ENCODE results near the gene ARL8B. TPM values are rescaled to one million over a fixed set of nuclear protein-coding genes. Genes with fewer than 3 reads are reported as not detected.

The ARL8B gene
- polyA plus RNA-seq, 1 donor (not counting 4 experiments of a cell fraction or from before 2014, with no cell fraction given): 102 TPM

- DNase-seq (ENCODE audit: low read depth, low spot score) (no peak), FAIRE-seq (no peak)
- H3K4me1 ChIP-seq (ENCODE audit: control insufficient read depth, extremely low read depth, insufficient read depth, low read length): peaks cover 24% of the 10 kb centered on the region
- H4K20me1 ChIP-seq (ENCODE audit: control insufficient read depth, extremely low read depth, insufficient read depth, low read length): peaks cover 10% of the 10 kb centered on the region
- no peak overlapping the region for H3K4me2 ChIP-seq (ENCODE audit: control insufficient read depth, extremely low read depth, insufficient read depth, low read depth, low read length)
- no peaks in the 10 kb centered on the region for H3K9me1 ChIP-seq (ENCODE audit: control insufficient read depth, extremely low read depth, insufficient read depth, low read length)
- no peaks in the 10 kb centered on the region for H3K9me3 ChIP-seq (ENCODE audit: control insufficient read depth, low read depth, low read length)
- H3K4me3 ChIP-seq (ENCODE audit: control insufficient read depth in 2 of 3, extremely low read depth in 1 of 3, insufficient read depth in 2 of 3, low read depth in 1 of 3, low read length in 3 of 3): no peak overlapping the region
- H3K27ac ChIP-seq (ENCODE audit: control insufficient read depth, insufficient read depth, low read length): no peak overlapping the region
- dilution Hi-C loops (cut with MboI; ENCODE audit: extremely low pct_ligation_motif_present, low sequenced_read_pairs): loop anchor here (5.0 kb wide), 1 partner anchor 41 kb away; no protein-coding TSS in a partner anchor
- H3K9ac ChIP-seq (ENCODE audit: control insufficient read depth, extremely low read depth, insufficient read depth, low read length): no peak overlapping the region
- no peak for TF ChIP-seq CTCF (optimal IDR thresholded peaks at IDR 0.05 in 1 of 3, IDR thresholded peaks at IDR 0.05 in 1 of 3, conservative IDR thresholded peaks at IDR 0.05 in 1 of 3; ENCODE audit: extremely low read depth in 1 of 3, insufficient read depth in 2 of 3, low read length in 3 of 3)
- no peak for TF ChIP-seq EZH2 (IDR thresholded peaks at IDR 0.05; ENCODE audit: low read length)
- no peak overlapping the region for H2AFZ ChIP-seq (ENCODE audit: control insufficient read depth, low read length)
- peaks cover 100% of the 10 kb centered on the region for H3K79me2 ChIP-seq (ENCODE audit: control insufficient read depth, insufficient read depth, low read length)
- H3K27me3 ChIP-seq (ENCODE audit: control insufficient read depth, extremely low read depth, insufficient read depth, low read length): no peaks in the 10 kb centered on the region
- no peaks in the 10 kb centered on the region for H3K36me3 ChIP-seq (ENCODE audit: control insufficient read depth in 2 of 2, extremely low read depth in 1 of 2, insufficient read depth in 2 of 2, low read length in 2 of 2)
These were observed 21.4 kb downstream of the ARL8B start for GRCh38 chr3:5143464-5143863.

- no peak for TF ChIP-seq EZH2 (IDR thresholded peaks at IDR 0.05; ENCODE audit: low read length)
- TF ChIP-seq CTCF (optimal IDR thresholded peaks at IDR 0.05 in 1 of 3, IDR thresholded peaks at IDR 0.05 in 1 of 3, conservative IDR thresholded peaks at IDR 0.05 in 1 of 3; ENCODE audit: extremely low read depth in 1 of 3, insufficient read depth in 2 of 3, low read length in 3 of 3): no peak
- Histone ChIP-seq H3K27ac (ENCODE audit: control insufficient read depth, insufficient read depth, low read length) (no peak overlapping the region), H3K27me3 (ENCODE audit: control insufficient read depth, extremely low read depth, insufficient read depth, low read length) (no peaks in the 10 kb centered on the region), H3K79me2 (ENCODE audit: control insufficient read depth, insufficient read depth, low read length) (peaks cover 100% of the 10 kb centered on the region), H2AFZ (ENCODE audit: control insufficient read depth, low read length) (no peak overlapping the region), H3K4me3 (ENCODE audit: control insufficient read depth in 2 of 3, extremely low read depth in 1 of 3, insufficient read depth in 2 of 3, low read depth in 1 of 3, low read length in 3 of 3) (no peak overlapping the region), H3K9me3 (ENCODE audit: control insufficient read depth, low read depth, low read length) (no peaks in the 10 kb centered on the region), H3K36me3 (ENCODE audit: control insufficient read depth in 2 of 2, extremely low read depth in 1 of 2, insufficient read depth in 2 of 2, low read length in 2 of 2) (peaks cover 0 to 2% of the 10 kb centered on the region in 2 experiments), H3K4me1 (ENCODE audit: control insufficient read depth, extremely low read depth, insufficient read depth, low read length) (peaks cover 15% of the 10 kb centered on the region), H3K4me2 (ENCODE audit: control insufficient read depth, extremely low read depth, insufficient read depth, low read depth, low read length) (no peak overlapping the region), H4K20me1 (ENCODE audit: control insufficient read depth, extremely low read depth, insufficient read depth, low read length) (peaks cover 10% of the 10 kb centered on the region), H3K9me1 (ENCODE audit: control insufficient read depth, extremely low read depth, insufficient read depth, low read length) (no peaks in the 10 kb centered on the region), H3K9ac (ENCODE audit: control insufficient read depth, extremely low read depth, insufficient read depth, low read length) (no peak overlapping the region)
- no peak for DNase-seq (ENCODE audit: low read depth, low spot score)
- FAIRE-seq: no peak
- dilution Hi-C loops (cut with MboI; ENCODE audit: extremely low pct_ligation_motif_present, low sequenced_read_pairs): loop anchor here (5.0 kb wide), 1 partner anchor 42 kb away; no protein-coding TSS in a partner anchor
These were observed 22.4 kb downstream of the ARL8B start for GRCh38 chr3:5144316-5144994.

All from keratinocyte (primary cell).